Dermis microvascular lymphatic vessel endothelial cell (primary cell): ENCODE data around the gene URM1. TPM values are rescaled to one million over a fixed set of nuclear protein-coding genes. Genes with fewer than 3 reads are reported as not detected.
"Not testable (repeated sequence)": the region's sequence is repeated elsewhere in the genome, so short reads cannot be mapped to it uniquely, and the experiment has no call there.

Experiments
- DNase-seq, 2 donors: peaks; one replicate each; pipeline versions ENCODE4 v3.0.0 to v3.0.0-alpha.2; 2010; ENCODE audit warnings: low read depth in 2 of 2
- total RNA-seq: library from RNA; depleted of rRNA; stranded (reverse); fragments of >200 nt; gene quantifications from 2 replicates; pipeline ENCODE4 v1.2.1, GENCODE V29; 2014

Gene URM1
- total RNA-seq, 1 donor from 2014 or later: 47.8 TPM

DNA sequence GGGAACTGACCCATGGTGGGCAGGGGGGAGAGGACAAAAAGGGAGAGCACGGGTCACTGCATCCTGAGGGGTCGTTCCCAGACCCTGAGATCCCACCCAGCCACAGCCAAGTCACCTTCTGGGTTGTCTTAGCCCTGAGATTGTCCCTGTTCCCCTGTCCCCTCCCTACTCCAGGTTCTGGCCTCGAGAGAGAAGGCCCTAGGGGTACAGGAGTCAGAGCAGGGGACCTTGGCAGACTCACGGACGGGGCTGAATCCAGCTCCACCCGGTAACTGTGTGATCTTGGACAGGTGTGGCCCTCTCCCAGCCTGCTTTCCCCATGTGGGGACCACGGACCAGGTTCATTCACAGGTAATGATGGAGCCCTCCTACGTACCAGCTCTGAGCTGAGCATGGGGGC is 38.3 kb downstream of the URM1 start:
- DNase-seq: no peak

DNA sequence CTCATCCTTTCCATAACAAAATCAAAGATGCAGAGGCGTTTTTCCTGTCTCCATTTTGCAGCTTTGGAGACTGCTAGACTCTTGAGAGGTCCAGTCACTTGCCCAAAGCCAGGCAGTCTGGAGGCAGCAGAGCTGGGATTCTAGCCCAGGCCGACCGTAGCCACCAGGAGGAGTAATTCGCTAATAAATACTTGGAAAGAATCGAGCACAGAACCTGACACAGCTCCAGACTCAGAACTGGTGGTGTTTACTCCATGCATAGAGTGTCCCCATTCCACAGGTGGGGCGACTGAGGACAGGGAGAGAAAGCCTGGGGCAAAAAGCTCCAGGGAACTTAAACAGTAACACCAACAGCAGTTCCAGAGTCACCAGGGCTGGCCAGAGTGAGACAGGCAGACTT is 38.8 kb downstream of the URM1 start:
- DNase-seq: peak in 1 of 2 donors; percentile 41

DNA sequence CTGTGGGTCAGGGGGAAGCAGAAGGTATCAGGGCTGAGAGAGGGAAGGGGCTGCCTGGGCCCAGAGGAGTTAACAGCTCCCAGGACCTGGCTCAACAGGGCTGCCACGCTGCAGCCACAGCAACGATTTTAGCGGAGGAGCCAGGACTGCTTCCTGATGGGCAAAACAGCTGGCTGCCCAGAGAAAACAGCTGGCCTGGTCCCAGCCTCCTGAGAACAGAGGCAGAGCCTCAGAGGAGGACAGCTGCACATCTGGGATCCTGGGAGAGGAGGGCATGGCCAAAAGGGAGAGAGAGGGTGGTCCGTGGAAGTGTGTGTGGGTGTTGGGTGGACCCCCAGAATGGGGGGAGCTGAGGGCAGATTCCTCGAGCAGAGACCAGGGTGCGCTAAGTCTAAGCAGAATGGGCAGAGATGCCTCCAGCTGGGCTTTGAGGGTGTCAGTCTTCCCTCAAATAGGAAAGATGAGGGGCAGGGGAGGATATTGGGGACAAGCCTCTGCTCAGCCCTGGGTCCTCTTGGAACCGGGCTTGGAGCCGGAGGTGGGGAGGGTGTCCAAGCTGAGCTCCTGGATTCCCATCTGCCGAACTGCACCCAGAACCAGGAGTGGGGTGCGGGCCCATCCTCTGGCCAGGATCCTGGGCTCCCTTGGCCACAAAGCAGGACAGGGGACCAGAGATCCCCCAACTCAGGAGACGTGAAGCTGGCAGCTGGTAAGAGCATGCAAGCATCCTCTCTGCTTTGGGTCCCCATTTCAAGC is 40.4 kb downstream of the URM1 start:
- DNase-seq: no peak

DNA sequence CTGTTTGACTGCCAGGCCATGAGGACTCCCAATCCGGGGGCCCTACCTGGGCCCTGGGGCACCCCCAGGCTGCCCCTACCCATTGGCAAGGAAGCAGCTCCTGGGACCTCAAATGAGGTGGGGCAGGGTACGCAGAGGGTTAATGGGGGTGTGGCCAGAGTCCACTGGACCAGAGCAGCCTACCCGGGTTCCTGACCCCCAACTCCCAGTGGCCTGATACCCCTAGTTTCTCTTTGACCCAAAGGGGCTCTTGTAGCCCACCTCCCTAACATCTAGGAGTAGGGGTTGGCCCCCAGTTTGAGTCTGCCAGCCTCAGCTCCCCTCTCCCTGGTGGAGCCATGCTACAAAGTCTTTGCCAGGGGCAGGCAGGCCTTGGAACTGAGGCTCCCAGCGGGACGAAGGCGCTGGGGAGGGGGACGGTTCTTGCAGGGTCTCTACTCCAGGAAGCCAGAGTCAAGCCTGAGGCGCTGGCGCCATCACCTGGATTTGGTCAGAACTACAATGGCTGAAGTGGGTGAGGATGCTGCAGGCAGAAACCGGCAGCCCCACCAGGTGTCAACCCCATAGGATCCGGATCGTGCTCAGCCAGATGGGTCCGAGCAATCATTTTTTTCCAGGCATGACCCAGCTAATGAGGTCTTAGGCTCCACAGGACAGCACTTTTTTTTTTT is 41.1 kb downstream of the URM1 start:
- DNase-seq: peak; percentile 24 to 52

DNA sequence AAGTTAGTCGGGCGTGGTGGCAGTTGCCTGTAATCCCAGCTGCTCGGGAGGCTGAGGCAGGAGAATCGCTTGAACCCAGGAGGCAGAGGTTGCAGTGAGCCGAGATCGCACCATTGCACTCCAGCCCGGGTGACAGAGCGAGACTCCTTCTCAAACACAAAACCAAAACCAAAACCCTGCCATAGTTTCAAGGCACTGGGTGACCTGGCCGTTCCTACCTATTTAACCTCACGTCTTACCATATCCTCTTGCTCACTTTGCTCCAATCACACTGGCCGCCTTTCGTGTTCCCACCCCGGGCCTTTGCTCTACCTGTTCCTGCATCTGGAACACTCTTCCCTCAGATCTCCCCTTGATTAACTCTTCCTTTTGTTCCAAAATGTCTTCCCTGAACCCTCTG is 42.6 kb downstream of the URM1 start:
- not testable (repeated sequence) for DNase-seq

DNA sequence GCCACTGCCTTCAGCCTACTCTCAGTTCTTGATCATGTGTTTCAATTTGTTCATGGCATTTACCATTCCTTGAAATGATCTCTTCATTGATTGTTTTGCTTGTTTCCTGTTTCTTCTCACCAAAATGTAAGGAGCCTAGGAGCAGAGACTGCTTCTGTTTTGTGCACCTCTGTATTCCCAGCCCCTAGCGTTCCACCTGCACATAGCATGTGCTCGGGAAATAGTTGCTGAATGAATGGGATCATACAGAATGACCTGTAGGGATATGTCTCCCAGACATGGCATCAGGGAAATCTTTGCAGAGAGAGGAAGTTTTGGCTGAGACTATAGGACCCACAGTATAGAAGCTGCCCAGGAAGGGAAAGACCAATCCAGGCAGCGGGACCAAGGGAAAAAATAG is 43.3 kb downstream of the URM1 start:
- no peak for DNase-seq

DNA sequence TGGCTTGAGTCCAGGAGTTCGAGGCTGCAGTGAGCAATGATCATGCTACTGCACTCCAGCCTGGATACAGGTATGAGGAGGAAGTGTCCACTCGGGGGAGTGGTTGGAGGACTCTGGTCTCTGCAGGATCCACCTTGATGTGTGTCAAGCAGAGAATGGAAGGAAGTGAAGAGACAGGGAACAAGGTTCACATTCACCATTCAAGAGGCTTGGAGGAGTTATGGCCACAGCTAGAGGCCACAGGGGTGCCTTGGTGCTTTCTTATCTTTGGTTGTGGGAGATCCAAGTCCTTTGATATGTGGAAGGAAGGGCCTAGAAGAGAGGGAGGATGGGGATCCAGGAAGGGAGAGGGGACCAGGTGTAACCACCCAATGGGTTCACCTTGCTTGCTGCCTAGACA is 44.1 kb downstream of the URM1 start:
- DNase-seq: no peak

DNA sequence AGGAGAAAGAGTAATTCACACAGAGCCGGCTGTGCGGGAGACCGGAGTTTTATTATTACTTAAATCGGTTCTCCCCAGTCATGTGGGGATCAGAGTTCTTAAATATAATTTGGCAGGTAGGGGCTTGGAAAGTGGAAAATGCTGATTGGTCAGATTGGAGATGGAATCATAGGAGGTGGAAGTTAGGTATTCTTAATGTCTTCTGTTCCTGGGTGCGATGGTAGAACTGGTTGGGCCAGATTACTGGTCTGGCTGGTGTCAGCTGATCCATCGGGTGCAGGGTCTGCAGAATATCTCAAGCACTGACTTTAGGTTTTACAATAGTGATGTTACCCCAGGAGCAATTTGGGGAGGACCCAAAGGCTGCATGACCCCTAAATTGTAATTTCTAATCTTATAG is 44.8 kb downstream of the URM1 start:
- DNase-seq: no peak

DNA sequence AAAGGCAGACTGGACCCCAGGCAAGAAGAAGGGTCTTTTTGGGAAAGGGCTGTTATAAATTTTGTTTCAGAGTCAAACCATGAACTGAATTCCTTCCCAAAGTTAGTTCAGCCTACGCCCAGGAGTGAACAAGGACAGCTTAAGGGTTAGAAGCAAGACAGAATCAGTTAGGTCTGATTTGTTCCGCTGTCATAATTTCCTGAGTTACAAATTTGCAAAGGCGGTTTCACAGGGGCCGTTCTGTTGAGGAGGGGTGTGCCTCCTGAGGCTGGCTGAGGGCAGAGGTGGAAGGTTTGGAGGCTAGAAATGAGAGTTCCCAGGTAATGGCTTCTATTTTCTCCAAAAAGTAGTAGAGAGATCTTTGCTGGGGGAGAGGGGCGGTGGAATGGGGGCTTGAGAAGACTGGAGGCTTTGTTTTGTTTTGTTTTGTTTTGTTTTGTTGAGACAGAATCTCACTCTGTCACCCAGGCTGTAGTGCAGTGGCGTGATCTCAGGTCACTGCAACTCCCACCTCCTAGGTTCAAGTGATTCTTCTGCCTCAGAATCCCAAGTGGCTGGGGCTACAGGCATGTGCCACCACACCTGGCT is 45.4 kb downstream of the URM1 start:
- no peak for DNase-seq

DNA sequence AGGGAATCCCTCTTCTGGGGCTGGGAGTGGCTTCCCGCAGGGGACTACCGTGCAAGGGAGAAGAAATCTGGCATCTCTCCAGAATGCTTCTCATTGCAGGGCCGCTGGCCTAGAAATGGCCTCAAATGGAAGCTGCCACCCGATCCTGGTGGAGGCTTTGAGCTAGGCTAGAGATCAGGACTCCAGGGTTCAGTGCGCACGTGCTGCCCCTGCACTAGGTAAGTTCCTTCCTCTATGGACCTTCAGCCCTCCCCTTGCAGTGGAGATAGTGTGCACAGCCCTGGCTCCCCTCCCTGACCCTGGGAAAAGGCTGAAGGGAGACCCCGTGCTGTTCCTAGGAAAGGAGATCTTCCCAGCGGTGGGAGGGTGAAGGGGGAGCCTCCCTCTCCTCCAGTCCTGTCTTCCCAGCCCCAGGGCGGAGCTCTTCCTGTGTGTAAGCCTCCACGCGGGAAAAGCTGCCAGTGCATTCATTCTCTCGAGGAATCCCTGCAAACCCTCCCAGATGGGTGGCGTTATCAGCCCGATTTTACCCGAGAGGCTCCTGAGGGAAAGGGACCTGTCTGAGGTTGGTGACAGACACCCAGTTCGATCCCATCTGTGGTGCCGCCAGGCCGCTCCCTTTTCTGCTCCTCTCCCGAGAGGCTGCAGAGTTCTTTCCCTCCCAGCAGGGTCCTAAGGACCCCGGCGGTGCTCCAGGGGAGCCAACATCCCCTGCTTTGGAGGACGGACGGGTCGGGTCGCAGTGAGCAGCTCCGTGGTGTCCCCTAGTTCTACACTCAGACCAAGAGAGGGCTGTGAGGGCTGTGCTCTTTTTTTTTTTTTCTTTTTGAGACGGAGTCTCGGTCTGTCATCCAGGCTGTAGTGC is 48.1 kb downstream of the URM1 start:
- peak in 1 of 2 donors; percentile 21 for DNase-seq

DNA sequence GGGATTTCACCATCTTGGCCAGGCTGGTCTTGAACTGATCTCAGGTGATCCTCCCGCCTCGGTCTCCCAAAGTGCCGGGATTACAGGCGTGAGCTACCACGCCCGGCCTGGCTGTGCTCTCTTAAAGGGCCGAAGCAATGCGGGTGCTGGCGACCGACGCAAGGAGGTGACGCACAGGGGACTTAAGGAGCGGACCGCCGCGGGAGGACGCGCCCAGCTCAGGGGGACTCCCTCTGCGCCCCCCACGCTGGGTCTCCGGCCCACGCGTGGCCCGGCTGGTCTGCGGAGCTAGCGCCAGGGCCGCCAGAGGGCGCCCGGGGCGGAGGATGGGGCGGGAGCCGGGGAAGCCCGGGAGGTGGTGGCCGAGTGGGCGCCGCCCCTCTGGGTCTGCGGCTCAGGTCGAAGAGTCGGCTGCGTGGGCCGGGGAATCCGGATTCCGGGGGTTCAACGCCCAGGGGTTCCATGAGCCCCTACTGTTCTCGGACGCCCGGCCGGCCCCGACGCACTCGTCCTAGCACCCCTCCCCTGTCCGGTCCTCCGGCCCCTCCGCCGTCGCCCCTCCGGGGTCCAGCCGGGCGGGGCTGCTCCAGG is 49.0 kb downstream of the URM1 start:
- peak in 1 of 2 donors; percentile 69 for DNase-seq

DNA sequence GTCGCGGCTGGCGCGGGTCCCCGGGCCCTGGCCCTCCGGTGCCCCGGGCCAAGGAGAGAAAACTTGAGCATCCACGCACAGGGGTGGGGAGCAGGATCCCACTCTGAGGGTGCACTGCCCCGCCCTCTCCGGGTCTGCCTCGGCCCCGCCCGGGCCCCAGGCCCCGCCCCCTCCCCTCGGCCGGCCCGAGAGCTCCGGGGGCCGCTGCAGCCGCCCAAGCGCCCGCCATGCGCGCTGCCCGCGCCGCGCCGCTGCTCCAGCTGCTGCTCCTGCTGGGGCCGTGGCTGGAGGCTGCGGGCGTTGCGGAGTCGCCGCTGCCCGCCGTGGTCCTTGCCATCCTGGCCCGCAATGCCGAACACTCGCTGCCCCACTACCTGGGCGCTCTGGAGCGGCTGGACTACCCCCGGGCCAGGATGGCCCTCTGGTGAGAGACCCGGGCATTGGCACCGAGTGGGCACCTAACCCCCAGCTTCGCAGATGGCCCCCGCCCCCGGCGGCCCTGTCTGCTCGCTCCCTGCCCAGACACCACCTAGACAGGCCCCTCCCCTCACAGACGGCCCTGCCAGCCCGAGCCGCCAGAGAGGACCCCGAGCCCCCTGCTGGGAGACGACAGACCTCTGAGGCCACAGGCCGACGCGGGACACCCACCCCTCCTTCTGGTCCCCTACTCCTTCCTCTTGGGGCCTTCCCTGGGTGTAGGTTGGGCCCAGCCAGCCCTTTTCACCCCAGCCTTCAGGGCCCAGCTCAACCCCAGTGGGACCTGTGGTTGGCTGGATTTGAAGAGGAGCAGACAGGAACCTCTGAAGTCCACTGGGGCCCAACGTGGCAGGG is 49.7 kb downstream of the URM1 start, which contains the start of gene CERCAM:
Gene CERCAM (plus strand): TSS at position 207 of the 831 bp plus-strand sequence. CDS start 21 bp downstream, at position 228.
- DNase-seq: peak in 1 of 2 donors; percentile 58

DNA sequence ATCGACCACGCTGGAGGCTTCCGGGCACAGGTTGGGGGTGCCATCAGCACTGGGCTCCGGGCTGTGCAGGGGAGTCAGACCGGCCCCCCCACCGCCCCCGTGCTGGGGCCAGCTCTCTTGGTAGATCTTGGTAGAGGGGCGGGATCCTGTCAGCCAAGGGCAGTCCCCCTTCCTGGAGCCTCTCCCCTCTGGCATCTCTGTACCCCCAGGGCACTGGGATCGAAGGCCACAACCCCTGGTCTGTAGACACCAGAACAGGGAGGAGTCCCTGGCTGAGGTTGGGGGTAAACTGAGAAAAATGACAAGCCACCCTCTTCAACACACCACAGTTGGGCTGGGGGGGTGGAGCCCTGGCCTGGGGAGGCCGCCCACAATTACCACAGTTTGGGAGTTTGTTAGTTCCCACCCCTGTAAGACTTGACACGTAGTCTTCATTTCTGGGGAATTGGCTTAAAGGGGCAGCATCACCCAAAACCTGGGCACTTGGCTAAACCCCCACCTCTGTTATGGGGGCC is 50.4 kb downstream of the URM1 start:
- no peak for DNase-seq

DNA sequence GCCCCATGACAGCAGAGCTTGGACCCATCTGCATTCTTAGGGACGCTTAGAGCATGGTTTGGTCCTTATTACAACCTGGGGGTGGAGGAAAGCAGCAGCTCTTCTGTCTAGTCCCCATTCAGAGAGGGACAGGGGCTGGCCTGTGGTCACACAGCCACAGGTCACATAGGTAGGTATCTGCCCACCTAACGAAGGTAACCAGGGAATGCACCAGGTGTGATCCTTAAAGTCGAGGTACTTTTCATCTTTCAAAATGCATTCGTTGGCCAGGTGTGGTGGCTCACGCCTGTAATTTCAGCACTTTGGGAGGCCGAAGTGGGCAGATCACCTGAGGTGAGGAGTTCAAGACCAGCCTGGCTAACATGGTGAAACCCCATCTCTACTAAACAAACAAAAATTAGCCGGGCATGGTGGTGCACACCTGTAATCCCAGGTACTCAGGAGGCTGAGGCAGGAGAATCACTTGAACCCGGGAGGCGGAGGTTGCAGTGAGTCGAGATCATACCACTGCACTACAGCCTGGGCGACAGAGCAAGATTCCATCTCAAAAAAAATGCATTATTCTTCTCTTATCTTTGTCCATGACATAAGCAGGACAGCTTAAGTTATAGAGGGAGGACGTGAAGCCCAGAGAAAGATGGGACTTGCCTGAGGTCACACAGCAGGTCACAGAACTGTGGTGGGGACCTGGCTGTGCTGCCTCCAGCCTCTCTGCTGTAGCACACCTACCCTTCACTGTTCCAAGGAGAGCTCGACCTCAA is 51.0 kb downstream of the URM1 start:
- not testable (repeated sequence) for DNase-seq

DNA sequence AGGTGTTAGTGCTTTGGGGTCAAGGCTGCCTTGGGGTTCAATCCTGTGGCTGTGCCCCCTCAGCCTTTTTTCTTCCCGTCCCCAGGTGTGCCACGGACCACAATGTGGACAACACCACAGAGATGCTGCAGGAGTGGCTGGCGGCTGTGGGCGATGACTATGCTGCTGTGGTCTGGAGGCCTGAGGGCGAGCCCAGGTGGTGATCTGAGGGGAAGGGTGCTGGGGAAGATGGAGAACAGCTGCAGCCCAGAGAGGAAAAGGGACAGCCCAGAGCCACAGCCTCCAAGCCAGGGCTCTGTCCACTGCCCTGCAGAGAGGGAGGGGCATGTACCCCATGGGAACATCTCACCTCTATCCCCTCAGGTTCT is 51.6 kb downstream of the URM1 start:
- DNase-seq: no peak

DNA sequence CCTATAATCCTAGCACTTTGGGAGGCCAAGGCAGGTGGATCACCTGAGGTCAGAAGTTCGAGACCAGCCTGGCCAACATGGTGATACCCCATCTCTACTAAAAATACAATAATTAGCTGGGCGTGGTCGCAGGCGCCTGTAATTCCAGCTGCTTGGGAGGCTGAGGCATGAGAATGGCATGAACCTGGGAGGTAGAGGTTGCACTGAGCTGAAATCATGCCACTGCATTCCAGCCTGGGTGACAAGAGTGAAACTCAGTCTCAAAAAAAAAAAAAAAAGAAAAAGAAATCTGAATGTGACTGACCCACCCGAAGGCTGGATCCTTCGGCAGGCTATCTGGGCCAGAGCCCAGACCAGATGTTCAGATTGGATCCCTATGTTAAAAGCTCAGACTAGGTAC is 52.2 kb downstream of the URM1 start:
- DNase-seq: not testable (repeated sequence)

DNA sequence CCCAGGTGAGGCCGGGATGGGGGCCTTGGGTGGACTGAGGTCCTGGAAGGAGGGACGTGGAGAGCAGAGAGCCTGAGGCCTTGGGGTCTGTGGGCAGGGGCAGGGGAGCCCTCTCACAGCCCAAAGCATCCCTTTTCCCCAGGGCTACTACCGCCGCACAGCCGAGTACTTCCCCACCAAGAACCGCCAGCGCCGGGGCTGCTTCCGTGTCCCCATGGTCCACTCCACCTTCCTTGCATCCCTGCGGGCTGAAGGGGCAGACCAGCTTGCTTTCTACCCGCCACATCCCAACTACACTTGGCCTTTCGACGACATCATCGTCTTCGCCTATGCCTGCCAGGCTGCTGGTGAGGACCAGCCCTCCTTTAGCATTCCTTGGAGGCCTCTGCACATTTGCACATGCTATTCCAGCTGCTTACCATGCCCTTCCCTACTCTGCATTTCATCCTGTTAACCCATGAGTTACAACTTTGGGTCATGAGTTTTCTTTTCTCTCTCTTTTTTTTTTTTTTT is 53.1 kb downstream of the URM1 start:
- DNase-seq: no peak

DNA sequence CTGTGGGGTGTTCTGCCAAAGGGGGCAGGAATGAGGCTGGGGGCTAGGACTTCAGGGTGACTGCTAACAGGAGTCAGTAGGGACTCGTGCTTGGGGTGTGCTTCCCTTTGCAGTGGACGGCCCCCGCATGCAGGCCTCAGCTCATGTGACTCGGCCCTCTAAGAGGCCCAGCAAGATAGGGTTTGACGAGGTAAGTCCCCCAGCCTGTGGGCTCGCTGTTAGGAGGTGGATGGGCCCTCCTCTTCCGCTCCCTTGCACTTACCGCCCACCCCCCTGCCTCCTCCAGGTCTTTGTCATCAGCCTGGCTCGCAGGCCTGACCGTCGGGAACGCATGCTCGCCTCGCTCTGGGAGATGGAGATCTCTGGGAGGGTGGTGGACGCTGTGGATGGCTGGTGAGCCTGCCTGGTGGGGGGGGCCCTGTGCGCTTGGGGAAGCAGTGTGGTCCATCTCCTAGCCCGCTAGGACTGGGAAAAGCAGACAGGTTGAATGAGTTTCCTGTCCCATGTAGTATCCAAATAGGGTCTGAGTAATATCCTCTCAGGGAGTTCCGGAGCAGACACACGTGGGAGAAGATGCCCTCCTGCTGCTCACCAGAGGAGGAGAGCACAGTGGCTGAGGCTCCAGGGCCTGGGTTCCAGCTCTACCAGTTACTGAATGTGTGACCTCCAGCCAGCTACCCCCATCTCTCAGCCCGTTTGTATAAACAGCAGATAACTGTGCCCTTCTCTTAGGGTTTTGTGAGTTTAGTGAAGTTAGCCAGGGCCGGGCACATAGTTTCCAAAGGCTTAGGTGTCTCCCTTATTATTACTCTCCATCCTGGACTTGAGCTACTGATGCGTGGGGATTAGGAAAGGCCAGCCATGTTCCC is 57.7 kb downstream of the URM1 start:
- DNase-seq: peak; percentile 74 to 88
